GDM1 (cell line): ENCODE measurements around the gene CD48.
"Not testable (repeated sequence)": the region's sequence is repeated elsewhere in the genome, so short reads cannot be mapped to it uniquely, and the experiment has no call there.

Source experiments
- DNase-seq: peaks from one replicate; lab custom pipeline; 2025; lab: John Stamatoyannopoulos, UW

Gene CD48

DNA sequence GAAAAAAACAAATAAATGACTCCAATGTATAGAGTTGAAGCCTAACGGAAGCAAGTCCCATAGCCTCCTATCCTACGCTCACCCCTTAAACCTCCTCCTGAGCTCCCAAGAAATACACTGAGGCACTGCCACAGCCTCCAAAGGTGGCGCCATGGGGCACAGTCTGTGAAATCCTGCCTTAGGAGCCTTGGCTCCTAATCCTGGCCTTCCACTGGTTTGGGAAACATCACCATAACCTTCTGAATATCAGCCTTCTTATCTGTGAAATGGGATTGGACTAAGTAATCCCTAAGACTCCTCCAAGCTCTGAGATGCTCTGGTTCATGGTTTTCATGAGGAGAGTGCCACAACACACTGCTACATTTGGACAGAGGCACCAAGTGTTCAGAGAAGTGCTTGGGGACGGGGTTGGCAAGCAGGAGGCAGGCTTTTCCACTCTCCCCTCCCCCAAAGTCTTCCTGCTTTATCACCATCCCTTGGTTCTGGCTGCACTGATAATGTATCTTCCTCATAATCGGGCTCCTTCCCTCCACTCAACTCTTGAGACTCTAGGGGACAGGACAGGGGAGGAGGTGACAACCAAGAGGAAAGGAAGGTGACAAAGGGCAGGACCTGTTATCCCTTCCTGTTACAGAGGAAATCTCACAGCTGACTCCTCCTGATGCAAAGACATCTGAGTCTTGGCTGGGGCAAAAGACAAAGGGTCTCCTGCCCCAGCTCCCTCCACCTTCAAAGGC is 30.2 kb upstream of the CD48 start:
- no peak for DNase-seq

- DNase-seq = no peak
Observed at GRCh38 chr1:160741092-160741501, 29.5 kb upstream of the CD48 start.

DNA sequence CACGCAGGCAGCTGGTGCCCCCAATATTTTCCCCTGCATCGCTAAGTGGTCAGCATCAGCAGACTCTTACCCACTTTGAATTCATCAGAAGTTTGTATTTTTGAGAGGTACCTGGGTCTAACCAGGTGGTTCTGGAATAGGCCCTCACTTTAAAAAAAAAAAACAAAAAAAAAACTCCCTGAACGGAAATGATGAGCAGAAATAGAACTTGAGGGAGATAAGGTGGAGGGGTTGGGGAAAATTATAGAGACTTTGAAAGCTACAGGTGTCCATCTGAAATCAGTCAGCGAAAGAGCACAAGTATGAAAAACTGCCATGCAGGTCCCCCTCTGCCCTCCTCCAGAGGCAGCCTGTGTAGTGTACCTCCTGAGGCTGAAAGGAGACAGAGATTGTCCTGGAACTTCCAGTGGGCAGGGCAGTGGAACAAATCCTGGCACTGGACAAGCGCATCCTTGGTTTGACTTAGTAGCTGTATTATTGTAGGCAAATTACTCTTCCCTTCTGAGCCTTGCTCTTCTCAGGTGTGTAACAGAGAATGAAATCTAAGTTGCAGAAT is 28.6 kb upstream of the CD48 start:
- DNase-seq = no peak

DNA sequence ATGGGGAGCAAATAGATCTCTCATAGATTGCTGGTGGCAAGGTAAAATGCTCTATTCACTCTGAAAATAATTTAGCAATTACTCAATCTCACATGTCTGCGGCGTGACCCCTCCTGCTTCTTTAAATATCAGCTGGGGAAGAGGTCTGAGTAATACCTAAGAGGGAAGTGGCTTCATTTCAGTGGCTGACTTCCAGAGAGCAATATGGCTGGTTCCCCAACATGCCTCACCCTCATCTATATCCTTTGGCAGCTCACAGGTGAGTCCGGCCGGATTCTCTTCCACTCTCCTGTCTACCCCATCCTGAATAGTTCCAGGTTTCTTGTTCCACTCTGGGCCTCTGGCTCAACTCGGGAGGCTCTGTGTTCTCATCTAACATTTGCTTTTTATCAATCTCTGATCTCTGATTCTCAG is 27.5 kb upstream of the CD48 start, which contains the start of gene SLAMF7:
SLAMF7 (plus strand) TSS at position 150 of the 414 bp plus-strand sequence; CDS start at position 205, 55 bp downstream.
- DNase-seq = peak; percentile 10

GRCh38 chr1:160738271-160738670 is 26.6 kb upstream of the CD48 start:
- DNase-seq = no peak

DNA sequence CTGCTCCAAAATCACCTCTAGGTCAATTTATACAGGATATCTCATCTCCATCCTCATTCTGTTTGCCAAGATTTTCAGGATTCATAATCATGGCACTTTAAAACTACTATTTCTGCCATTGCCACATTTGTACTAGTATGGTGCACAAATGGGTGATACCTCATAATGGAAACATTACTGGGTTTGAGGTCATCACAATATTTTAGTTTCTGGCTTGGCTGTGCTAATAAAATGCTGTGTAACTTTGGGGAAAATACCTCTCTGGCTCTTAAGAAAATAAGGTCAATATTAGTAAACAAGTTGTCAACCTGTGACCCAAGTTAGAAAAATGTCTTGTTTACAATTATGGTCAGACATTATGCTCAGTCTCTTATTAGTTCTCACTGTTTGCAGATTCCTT is 22.7 kb upstream of the CD48 start:
- no peak for DNase-seq

- DNase-seq = no peak
Observed at GRCh38 chr1:160733898-160734297, 22.3 kb upstream of the CD48 start.

GRCh38 chr1:160731990-160732389 is 20.4 kb upstream of the CD48 start:
- no peak for DNase-seq

GRCh38 chr1:160731564-160731963 is 19.9 kb upstream of the CD48 start:
- DNase-seq = not testable (repeated sequence)

DNA sequence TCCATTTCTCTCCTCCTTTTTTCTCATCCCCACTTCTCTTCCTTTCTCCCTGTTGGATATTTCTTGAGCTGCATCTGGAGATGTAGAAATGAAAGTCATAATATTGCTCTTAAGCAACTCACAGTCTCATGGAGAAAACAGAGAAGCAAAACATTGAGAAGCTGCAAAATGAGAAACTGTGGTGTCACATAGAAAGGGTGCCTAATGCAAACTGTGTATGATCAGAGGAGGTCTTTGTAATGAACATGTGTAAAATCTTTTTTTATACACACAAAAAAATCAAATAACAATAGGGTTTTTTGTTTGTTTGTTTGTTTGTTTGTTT is 15.7 kb upstream of the CD48 start:
- DNase-seq = no peak

GRCh38 chr1:160726498-160727315 is 15.1 kb upstream of the CD48 start:
- peak; percentile 79 for DNase-seq

- no peak for DNase-seq
Observed at GRCh38 chr1:160726114-160726497, 14.5 kb upstream of the CD48 start.

DNA sequence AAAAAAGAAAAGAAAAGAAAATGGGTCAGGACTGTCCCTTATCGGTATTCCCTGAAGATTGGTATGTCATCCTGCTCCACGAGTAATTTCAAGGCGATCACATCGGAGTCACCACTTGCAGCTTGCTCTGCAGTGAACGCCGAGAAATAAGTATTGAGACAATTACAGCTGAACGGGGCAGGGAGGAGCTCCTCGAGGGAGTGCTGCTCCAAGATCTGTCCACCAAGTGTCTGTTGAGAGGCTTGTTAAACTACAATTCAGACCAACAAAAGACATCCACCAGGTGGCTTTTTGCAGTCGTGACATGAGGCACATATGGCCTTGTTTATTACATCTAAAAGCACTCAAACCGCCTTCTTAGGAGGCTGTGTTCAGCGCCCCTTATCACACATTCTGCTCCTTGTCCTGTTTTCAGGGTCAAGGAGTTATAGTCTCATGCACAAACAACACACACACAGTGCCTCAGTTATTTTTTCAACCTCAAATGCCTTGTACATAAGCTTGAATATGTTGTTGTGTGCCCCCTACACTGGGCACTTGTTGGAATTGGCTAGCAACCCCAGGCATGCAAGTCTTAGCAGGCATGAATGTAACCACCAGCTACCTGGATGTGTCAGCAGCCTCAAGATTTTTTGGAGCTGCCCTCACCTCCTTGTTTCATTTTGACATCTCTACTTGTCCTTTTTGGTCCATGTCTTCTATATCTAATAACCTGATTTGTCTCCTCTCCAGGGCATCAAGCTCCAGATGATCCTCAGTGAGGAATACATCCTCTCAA is 13.0 kb upstream of the CD48 start:
- no peak for DNase-seq

DNA sequence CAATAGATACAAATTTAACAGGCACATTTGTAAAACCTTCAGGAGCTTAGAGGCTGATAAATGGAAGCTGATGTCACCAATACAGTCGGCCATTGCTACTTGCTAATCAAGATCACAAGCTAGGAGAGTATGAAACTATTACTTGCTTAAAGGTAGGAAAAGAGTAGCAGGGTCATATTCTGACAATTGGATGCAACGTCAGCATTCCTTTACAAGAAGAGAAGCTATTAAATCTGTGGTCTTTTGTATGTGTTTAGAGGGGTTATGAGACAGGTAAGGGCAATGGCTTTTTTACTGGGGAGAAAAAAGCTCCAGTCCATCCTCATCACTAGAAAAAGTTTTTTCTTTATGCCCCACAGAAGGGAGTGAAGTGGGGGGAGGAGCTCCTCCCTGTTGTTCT is 11.7 kb upstream of the CD48 start:
- no peak for DNase-seq

GRCh38 chr1:160722726-160723125 is 11.1 kb upstream of the CD48 start:
- peak; percentile 56 for DNase-seq

DNA sequence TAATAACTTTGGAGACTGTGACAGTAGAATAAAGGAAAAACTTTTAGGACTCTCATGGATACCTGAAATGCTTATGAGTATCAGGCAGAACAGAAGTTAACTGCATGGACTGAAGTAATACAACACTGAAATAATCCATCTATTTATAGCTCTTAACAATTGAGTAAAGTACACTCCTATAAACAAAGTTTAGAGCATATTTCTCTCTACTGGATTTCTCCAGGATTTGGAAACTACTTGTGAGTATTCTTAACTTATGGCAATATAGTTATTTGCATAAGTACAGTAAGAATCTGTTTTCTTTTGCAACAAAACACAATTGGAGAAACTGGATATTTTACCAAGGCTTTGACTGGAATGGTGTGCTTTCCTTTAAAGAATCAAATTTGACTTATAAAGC is 9.9 kb upstream of the CD48 start:
- no peak for DNase-seq

DNA sequence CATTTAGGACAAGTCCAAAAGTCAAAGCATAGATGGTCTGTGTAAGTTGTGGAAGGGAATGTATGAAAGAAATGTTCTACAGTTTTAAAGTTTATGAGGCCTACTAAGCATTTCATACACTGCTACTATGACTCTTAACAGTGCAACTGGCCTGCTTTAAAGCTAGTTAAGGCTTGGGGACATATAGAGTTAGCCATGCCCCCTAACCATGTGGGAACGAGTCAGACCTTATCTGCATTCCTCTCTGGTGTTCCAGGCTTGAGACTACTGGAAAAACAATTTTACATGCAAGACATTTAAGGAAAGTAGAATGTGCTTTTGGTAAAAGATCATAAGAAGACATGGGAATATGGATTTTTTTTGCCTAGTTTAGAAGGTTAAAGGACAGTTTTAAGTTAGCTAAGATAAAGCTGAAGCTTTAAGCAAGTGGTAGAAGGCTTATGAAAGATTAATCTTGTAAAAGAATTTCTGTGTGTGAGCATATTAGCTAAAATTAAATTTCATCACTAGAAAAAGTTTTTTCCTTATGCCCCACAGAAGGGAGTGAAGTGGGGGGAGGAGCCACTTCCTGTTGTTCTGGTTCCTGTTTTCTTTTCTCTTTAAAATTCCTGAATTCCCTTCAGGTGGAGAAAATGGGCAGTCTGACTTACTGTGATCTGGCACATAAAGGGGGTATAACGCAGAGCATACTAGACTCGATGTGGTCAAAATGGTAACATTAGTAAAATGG is 8.9 kb upstream of the CD48 start:
- DNase-seq = no peak

DNA sequence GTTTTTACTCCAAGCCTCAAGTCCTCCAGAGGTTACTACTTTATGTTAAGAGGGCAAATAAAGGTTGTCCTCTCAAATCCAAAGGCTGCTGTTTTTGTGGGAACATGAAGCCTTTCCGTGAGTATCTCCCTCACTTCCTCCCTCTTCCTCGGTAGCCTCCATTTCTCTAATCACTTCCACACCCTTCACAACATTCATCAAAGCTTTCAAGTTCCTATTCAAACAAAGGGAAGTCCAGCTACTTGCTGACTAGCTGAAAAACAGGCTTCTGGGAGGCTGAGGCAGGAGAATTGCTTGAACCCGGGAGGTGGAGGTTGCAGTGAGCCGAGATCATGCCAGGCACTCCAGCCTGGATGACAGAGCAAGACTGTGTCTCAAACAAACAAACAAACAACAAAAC is 6.6 kb upstream of the CD48 start:
- no peak for DNase-seq

GRCh38 chr1:160717306-160717705 is 5.7 kb upstream of the CD48 start:
- no peak for DNase-seq

GRCh38 chr1:160716013-160716412 is 4.4 kb upstream of the CD48 start:
- no peak for DNase-seq

GRCh38 chr1:160714034-160714648 is 2.5 kb upstream of the CD48 start:
- not testable (repeated sequence) for DNase-seq
